HG03354 (cell line): ENCODE results near the gene SAMD13.
"Not testable (repeated sequence)": the region's sequence is repeated elsewhere in the genome, so short reads cannot be mapped to it uniquely, and the experiment has no call there.

Source experiments
- ATAC-seq: cut with Tn5 transposase; IDR thresholded peaks from one replicate; pipeline ENCODE4 v1.9.1; 2021; ENCODE audit warnings: mild to moderate bottlenecking; ENCODE audit not compliant: unreplicated experiment, poor library complexity, severe bottlenecking

SAMD13 gene

GRCh38 chr1:84282780-84283333 is 18.7 kb upstream of the SAMD13 start:
- ATAC-seq, result peak; percentile 91

GRCh38 chr1:84283381-84283780 is 18.1 kb upstream of the SAMD13 start:
- ATAC-seq, result no peak

GRCh38 chr1:84286071-84286470 is 15.4 kb upstream of the SAMD13 start:
- ATAC-seq, result no peak

GRCh38 chr1:84287389-84287788 is 14.1 kb upstream of the SAMD13 start:
- not testable (repeated sequence) for ATAC-seq

- no peak for ATAC-seq
Observed at GRCh38 chr1:84289169-84289785, 12.2 kb upstream of the SAMD13 start.

- no peak for ATAC-seq
Observed at GRCh38 chr1:84291882-84292655, 9.4 kb upstream of the SAMD13 start.

DNA sequence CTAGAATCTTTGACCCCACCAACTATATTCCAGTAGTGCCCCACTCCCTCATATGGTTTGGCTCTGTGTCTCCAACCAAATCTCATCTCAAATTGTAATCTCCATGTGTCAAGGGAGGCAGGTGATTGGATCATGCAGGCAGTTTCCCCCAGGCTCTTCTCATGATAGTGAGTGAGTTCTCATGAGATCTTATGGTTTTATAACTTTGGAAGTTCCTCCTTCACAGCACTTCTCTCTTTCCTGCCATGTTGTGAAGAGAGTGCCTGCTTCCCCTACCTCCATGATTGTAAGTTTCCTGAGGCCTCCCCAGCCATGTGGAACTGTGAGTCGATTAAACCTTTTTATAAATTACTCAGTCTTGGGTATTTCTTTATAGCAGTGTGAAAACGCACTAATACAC is 7.7 kb upstream of the SAMD13 start:
- no peak for ATAC-seq

- no peak for ATAC-seq
Observed at GRCh38 chr1:84294751-84295150, 6.8 kb upstream of the SAMD13 start.

DNA sequence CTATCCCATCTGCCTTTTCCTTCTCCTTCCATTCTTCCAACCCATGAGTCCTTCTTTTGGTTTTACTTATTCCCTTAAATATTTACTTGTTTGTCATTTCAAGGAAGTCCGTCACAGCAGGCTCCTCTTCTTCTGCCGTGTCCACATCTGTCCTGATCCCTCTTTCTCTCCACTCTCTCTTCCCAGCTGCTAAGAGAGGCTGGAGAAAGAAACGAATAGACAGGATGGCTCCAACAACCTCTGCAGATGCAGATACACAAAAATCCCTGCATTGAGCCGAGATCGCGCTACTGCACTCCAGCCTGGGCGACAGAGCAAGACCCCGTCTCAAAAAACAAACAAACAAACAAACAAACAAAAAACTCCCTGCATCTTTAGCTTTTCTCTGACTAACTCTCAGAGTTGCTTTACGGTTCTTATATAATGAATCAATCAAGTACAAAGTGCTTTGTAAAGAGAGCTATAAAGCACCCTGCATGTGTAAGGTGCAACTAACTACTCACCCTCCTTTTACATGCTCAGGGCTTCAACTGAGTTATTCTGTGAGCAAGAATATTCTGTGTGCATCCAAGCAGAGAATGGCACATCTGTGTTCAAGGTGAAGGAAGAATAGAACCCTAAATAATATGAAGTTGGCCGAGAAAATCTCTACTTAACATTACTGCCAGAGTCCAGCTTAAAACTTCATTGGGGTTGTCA is 3.8 kb upstream of the SAMD13 start:
- ATAC-seq, result peak; percentile 10

DNA sequence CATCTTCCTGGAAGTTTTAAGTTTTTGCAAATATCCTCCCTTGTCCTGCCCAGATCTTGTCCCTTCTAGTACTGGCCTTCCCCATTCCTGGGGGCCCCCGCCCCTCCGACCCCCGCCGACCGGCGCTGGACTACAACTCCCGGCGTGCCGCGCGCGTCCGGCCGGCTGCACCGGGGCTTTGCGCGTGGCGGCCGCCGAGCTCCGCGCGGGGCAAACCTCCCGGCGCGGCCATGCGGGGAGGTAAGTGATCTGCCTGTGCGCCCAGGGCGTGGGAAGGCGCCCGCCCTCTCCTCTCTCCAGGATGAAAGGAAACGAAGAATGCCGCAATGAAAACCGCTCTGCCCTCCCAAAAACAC is 3.2 kb upstream of the SAMD13 start:
- ATAC-seq, result peak; percentile 77

- peak; percentile 47 for ATAC-seq
Observed at GRCh38 chr1:84298684-84299535, 2.6 kb upstream of the SAMD13 start.

DNA sequence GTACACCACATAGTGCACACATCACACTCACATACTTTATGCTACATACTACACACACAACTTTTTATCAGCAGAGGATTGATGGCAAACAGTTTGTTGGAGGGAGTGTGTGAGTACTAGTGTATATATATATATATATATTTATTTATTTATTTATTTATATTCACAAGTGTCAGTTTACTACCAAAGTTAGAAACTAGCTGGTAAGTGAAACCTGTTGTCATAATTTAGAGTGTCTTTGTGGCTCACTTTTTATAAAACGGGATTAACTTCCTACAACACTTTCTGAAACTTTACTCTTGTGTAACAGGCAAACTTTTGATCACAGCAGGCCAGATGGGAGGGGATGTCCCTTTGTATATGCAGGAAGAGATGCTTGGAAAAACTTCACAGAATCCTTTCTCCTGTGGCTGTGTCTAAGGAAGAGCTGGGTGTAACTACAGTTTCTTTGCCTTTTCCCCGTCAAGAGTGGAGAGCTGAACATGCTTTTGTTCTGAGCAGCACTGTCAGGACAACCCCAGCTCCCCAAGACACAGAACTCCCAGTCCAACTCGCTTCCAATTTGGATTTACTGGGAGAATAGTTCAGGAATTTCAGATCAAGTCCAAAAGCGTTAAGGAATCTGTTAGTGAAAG is 1.9 kb upstream of the SAMD13 start:
- ATAC-seq, result no peak

DNA sequence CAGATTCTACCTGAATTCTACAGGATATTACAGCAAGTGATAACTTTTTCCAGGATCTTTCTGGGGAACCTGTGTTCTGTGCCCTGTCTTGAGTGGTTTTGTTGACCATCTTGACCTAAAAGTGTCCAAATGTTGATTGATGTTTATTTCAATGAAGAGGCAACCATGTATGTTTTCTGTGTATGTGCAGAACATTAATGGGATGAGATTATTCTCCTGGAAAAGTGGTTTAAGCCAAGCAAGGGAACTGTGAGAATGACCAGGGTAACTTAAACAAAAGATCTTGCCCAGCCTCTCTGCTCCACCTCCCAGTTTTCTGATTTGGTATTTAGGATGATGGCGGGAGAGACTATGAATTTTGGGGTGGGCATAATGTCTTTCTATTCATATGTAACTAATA is 1.0 kb upstream of the SAMD13 start:
- ATAC-seq, result no peak

GRCh38 chr1:84301785-84302385 is 377 bp downstream of the SAMD13 start:
- no peak for ATAC-seq

DNA sequence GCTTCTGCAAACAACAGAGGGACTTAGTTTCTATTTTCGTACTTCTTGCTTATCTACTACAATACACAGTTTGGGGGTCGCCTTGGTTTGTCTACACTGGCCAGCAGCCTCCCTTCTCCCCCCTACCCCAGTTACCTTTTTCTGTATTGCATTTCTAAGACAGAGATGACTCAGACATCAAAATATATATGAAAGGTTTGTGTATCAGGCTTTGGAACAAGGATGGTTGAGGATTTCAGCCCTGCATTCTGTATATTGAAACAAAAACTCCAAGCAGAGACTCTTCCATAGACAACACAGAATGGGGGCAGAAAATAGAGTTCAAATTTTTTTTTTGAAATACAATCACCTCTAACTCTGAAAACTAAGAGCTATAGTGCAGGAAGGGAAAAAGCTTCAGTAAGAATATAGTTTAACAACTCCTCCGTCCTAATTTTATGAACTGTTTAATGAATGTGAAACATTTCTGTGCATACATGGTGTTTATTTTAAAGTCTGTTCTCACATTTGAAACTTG is 1.9 kb downstream of the SAMD13 start:
- ATAC-seq, result no peak

DNA sequence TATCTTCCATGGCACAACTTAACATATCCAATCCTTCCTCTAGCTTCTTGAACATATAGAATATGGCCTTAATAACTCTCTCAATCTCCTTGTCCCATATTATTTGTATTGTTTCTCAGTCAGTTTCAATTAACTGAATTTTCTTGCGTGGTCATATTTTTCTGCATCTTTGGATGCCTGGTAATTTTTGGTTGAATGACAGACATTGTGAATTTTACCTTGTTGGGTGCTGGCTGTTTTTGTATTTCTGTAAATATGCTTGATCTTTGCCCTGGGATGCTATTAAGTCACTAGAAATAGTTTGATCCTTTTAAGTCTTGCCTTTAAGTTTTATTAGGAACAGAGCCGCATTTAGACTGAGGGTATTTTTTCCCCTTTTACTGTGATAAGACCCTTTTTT is 5.9 kb downstream of the SAMD13 start:
- ATAC-seq, result no peak

- ATAC-seq, result no peak
Observed at GRCh38 chr1:84311296-84311695, 9.8 kb downstream of the SAMD13 start.

GRCh38 chr1:84319662-84320061 is 18.2 kb downstream of the SAMD13 start:
- ATAC-seq, result no peak

GRCh38 chr1:84327830-84328229 is 26.3 kb downstream of the SAMD13 start:
- ATAC-seq, result no peak
